HepG2 (cell line): ENCODE measurements around the gene RAMP3. TPM values are rescaled to one million over a fixed set of nuclear protein-coding genes. Genes with fewer than 3 reads are reported as not detected.
A peak's percentile ranks its signal among the peaks of the same experiment; 100 is the strongest.

ENCODE experiments used
- ATAC-seq: fragments of 200-7000 bp; cut with Tn5 transposase; 3 replicates; pipeline ENCODE4 v1.9.1; 2020; ENCODE audit warnings: mild to moderate bottlenecking, moderate library complexity
- BruUV-seq: library from RNA; stranded (reverse); fragments of 400-500 nt; replicated peaks from 2 replicates; lab custom pipeline; 2021; lab: Mats Ljungman, UMichigan
- CTCF ChIA-PET: fragments of 300-600 bp; formaldehyde crosslinking; extraction: SDS; loops from one replicate; lab custom pipeline; 2021; ENCODE audit warnings: low total read pairs, inconsistent platforms, low intra/inter-chr PET ratio; lab: Yijun Ruan, JAX
- POLR2A ChIA-PET: fragments of 350-600 bp; sonication (Branson Sonifier 250); formaldehyde crosslinking; loops from one replicate; lab custom pipeline; 2020; ENCODE audit warnings: antibody characterized with exemption, inconsistent platforms; lab: Yijun Ruan, JAX
- DNase-seq: peaks from one replicate; pipeline ENCODE4 v3.0.0-alpha.2; 2015; ENCODE audit warnings: low spot score
- FAIRE-seq: peaks from 3 replicates; lab custom pipeline; 2011; peaks lifted over from hg19 to GRCh38; lab: Jason Lieb, UNC
- H2AFZ ChIP-seq: one replicate; pipeline ENCODE4 v1.6.1; 2011; ENCODE audit warnings: low read length, inconsistent platforms
- H3K27ac ChIP-seq: fragments of 300-600 bp; 3 replicates; pipeline ENCODE4 v1.8.0; 2011; ENCODE audit warnings: mixed run types, mild to moderate bottlenecking, mixed read lengths, low read length, inconsistent platforms; ENCODE audit not compliant: insufficient read depth; ENCODE audit errors: extremely low read length
- H3K27me3 ChIP-seq, 2 experiments: fragments of 200-600 bp in 1 of 2; 2 replicates in 1 of 2; 3 replicates in 1 of 2; pipeline versions ENCODE4 v1.6.0 to v1.8.0; 2011; ENCODE audit warnings: low read length in 2 of 2, mild to moderate bottlenecking in 2 of 2, moderate library complexity in 2 of 2, inconsistent platforms in 1 of 2; ENCODE audit not compliant: insufficient read depth in 2 of 2, control insufficient read depth in 1 of 2
- H3K36me3 ChIP-seq, 2 experiments: fragments of 200-600 bp in 1 of 2; replicated peaks in 1 of 2; 2 replicates in 1 of 2; 3 replicates in 1 of 2; pipeline versions ENCODE4 v1.5.1 to v1.8.0; 2011; ENCODE audit warnings: low read length in 2 of 2, inconsistent platforms in 1 of 2; ENCODE audit not compliant: insufficient read depth in 2 of 2, control insufficient read depth in 1 of 2
- H3K4me1 ChIP-seq: 2 replicates; pipeline ENCODE4 v1.5.1; 2012; ENCODE audit warnings: low read length, inconsistent platforms; ENCODE audit not compliant: insufficient read depth
- H3K4me2 ChIP-seq: 2 replicates; pipeline ENCODE4 v1.6.0; 2011; ENCODE audit warnings: low read depth, low read length, inconsistent platforms
- H3K4me3 ChIP-seq, 3 experiments: fragments of 200-600 bp in 1 of 3; sonication (generic), shearing (Covaris generic) in 1 of 3; replicated peaks in 1 of 3; 2 replicates each; pipeline ENCODE4 v1.5.1; 2011 to 2016; ENCODE audit warnings: low read length in 3 of 3, inconsistent platforms in 2 of 3, low read depth in 2 of 3, mild to moderate bottlenecking in 2 of 3, control low read depth in 1 of 3, mixed read lengths in 1 of 3; ENCODE audit not compliant: insufficient read depth in 1 of 3
- H3K79me2 ChIP-seq: one replicate; pipeline ENCODE4 v1.6.1; 2011; ENCODE audit warnings: low read length, inconsistent platforms; ENCODE audit not compliant: insufficient read depth
- H3K9ac ChIP-seq: 2 replicates; pipeline ENCODE4 v1.6.0; 2011; ENCODE audit warnings: mild to moderate bottlenecking, low read depth, low read length, inconsistent platforms; ENCODE audit not compliant: insufficient read depth
- H3K9me3 ChIP-seq: 2 replicates; pipeline ENCODE4 v1.5.1; 2012; ENCODE audit warnings: mild to moderate bottlenecking, low read length
- H4K20me1 ChIP-seq: 2 replicates; pipeline ENCODE4 v1.6.0; 2011; ENCODE audit warnings: inconsistent platforms, mild to moderate bottlenecking, low read length, moderate library complexity; ENCODE audit not compliant: insufficient read depth
- GABPA ChIP-seq, 2 experiments: IDR thresholded peaks; 2 replicates each; pipeline ENCODE4 v1.6.1; 2011 to 2016; ENCODE audit warnings: low read depth in 2 of 2, low read length in 1 of 2, missing biosample characterization in 1 of 2, missing genetic modification characterization in 1 of 2
- SP5 ChIP-seq: IDR thresholded peaks from 2 replicates; pipeline ENCODE4 v1.6.1; 2016; ENCODE audit warnings: low read depth, borderline replicate concordance
- ZBTB21 ChIP-seq: sonication (generic); formaldehyde crosslinking; IDR thresholded peaks from 2 replicates; pipeline ENCODE4 v1.4.0; 2020; ENCODE audit warnings: missing genetic modification reagents
- ZBTB3 ChIP-seq: sonication (generic); formaldehyde crosslinking; IDR thresholded peaks from 2 replicates; pipeline ENCODE4 v1.4.0; 2020; ENCODE audit warnings: low read depth, mild to moderate bottlenecking, moderate library complexity, missing genetic modification reagents, borderline replicate concordance
- ZNF232 ChIP-seq: sonication (generic); formaldehyde crosslinking; IDR thresholded peaks from 2 replicates; pipeline ENCODE4 v1.4.0; 2020; ENCODE audit warnings: missing genetic modification reagents, borderline replicate concordance
- ZNF747 ChIP-seq: sonication (generic); formaldehyde crosslinking; IDR thresholded peaks from 2 replicates; pipeline ENCODE4 v1.8.1; 2023; ENCODE audit warnings: missing genetic modification reagents, mild to moderate bottlenecking, borderline replicate concordance
- WGBS: methylation state at CpG from one replicate; pipeline ENCODE4 v1.1.6; 2017; ENCODE audit warnings: low lambda C conversion rate; 5-methylcytosine and 5-hydroxymethylcytosine counted together
- in situ Hi-C: cut with HindIII; loops from 2 replicates; pipeline ENCODE4 v1.10.0; 2017; ENCODE audit warnings: low pct_unique_long_range_greater_than_20kb; ENCODE audit not compliant: extremely low pct_ligation_motif_present
- intact Hi-C: fragments of 100-400 bp; cut with micrococcal nuclease; formaldehyde crosslinking; loops from one replicate; pipeline ENCODE4 v1.10.0; 2022; ENCODE audit not compliant: unreplicated experiment
- polyA plus RNA-seq, 8 experiments: library from polyadenylated mRNA; depleted of rRNA in 3 of 8; stranded (reverse) in 7 of 8; unstranded in 1 of 8; fragments of >200 nt; fragmentation: Illumina TruSeq in 4 of 8; extraction: Trizol in 4 of 8; gene quantifications; 2 replicates each; pipeline versions ENCODE4 v1.2.1 to v1.2.3, GENCODE V29; 2011 to 2016; ENCODE audit warnings: low read depth in 4 of 8, missing spikeins in 1 of 8, mixed read lengths in 1 of 8; ENCODE audit not compliant: insufficient read depth in 1 of 8
- total RNA-seq, 5 experiments: library from RNA; depleted of rRNA; stranded (reverse); fragments of >200 nt; fragmentation: Illumina TruSeq; extraction: Trizol; gene quantifications; 2 replicates each; pipeline ENCODE4 v1.2.3, GENCODE V29; 2016; ENCODE audit warnings: low read depth in 1 of 5
- TF ChIP-seq, protein P1 (sequence below): sonication (generic); formaldehyde crosslinking; IDR thresholded peaks from 2 replicates; pipeline ENCODE4 v1.5.0; 2020; ENCODE audit warnings: mild to moderate bottlenecking, missing genetic modification reagents, moderate library complexity
- TF ChIP-seq, protein P2 (sequence below): sonication (generic); formaldehyde crosslinking; IDR thresholded peaks from 2 replicates; pipeline ENCODE4 v1.5.1; 2020; ENCODE audit warnings: mild to moderate bottlenecking, missing genetic modification reagents, moderate library complexity
- TF ChIP-seq, protein P3 (sequence below): IDR thresholded peaks from 2 replicates; pipeline ENCODE4 v1.6.1; 2016; ENCODE audit warnings: missing compliant biosample characterization, missing genetic modification reagents, borderline replicate concordance
- TF ChIP-seq, protein P4 (sequence below): sonication (generic); formaldehyde crosslinking; IDR thresholded peaks from 2 replicates; pipeline ENCODE4 v1.4.0; 2020; ENCODE audit warnings: missing genetic modification reagents, borderline replicate concordance

RAMP3 gene
- total and polyA plus RNA-seq, 2 of the 13 experiments (the other 11 are each of a cell fraction or from before 2014, with no cell fraction given): not detected

GRCh38 chr7:45146531-45147379 is 10.8 kb upstream of the RAMP3 start:
- in situ Hi-C loops (no loop called here), intact Hi-C loops (no loop called here)
- FAIRE-seq (no peak), ATAC-seq (peak; percentile 83), DNase-seq (no peak)
- no TSS peak for BruUV-seq
- Histone ChIP-seq H3K4me1 (no peaks in the 10 kb centered on the region), H3K4me2 (no peak overlapping the region), H4K20me1 (no peaks in the 10 kb centered on the region), H2AFZ (no peak overlapping the region), H3K4me3 (no peak overlapping the region), H3K9ac (no peak overlapping the region), H3K9me3 (no peaks in the 10 kb centered on the region), H3K79me2 (no peaks in the 10 kb centered on the region), H3K27ac (no peak overlapping the region), H3K27me3 (peaks cover 4 to 46% of the 10 kb centered on the region in 2 experiments; a peak in 3 of 5 replicates), H3K36me3 (no peaks in the 10 kb centered on the region)
- CTCF ChIA-PET: no interaction called here
- WGBS: 44% methylated on average over 16 of the region's 19 CpGs
- POLR2A ChIA-PET: no interaction called here
- TF ChIP-seq ZBTB3 (CRISPR knock-in tag) (no peak), ZNF232 (CRISPR knock-in tag) (no peak), GABPA (IDR thresholded peaks at IDR 0.05; ENCODE audit: low read depth, low read length) (no peak), GABPA (CRISPR knock-in tag; IDR thresholded peaks at IDR 0.05; ENCODE audit: low read depth) (no peak), ZNF747 (CRISPR knock-in tag) (no peak), ZBTB21 (CRISPR knock-in tag) (no peak), SP5 (CRISPR knock-in tag) (no peak)
- TF ChIP-seq, protein P1, sequence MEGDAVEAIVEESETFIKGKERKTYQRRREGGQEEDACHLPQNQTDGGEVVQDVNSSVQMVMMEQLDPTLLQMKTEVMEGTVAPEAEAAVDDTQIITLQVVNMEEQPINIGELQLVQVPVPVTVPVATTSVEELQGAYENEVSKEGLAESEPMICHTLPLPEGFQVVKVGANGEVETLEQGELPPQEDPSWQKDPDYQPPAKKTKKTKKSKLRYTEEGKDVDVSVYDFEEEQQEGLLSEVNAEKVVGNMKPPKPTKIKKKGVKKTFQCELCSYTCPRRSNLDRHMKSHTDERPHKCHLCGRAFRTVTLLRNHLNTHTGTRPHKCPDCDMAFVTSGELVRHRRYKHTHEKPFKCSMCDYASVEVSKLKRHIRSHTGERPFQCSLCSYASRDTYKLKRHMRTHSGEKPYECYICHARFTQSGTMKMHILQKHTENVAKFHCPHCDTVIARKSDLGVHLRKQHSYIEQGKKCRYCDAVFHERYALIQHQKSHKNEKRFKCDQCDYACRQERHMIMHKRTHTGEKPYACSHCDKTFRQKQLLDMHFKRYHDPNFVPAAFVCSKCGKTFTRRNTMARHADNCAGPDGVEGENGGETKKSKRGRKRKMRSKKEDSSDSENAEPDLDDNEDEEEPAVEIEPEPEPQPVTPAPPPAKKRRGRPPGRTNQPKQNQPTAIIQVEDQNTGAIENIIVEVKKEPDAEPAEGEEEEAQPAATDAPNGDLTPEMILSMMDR: peak; percentile 60
- TF ChIP-seq, protein P2, sequence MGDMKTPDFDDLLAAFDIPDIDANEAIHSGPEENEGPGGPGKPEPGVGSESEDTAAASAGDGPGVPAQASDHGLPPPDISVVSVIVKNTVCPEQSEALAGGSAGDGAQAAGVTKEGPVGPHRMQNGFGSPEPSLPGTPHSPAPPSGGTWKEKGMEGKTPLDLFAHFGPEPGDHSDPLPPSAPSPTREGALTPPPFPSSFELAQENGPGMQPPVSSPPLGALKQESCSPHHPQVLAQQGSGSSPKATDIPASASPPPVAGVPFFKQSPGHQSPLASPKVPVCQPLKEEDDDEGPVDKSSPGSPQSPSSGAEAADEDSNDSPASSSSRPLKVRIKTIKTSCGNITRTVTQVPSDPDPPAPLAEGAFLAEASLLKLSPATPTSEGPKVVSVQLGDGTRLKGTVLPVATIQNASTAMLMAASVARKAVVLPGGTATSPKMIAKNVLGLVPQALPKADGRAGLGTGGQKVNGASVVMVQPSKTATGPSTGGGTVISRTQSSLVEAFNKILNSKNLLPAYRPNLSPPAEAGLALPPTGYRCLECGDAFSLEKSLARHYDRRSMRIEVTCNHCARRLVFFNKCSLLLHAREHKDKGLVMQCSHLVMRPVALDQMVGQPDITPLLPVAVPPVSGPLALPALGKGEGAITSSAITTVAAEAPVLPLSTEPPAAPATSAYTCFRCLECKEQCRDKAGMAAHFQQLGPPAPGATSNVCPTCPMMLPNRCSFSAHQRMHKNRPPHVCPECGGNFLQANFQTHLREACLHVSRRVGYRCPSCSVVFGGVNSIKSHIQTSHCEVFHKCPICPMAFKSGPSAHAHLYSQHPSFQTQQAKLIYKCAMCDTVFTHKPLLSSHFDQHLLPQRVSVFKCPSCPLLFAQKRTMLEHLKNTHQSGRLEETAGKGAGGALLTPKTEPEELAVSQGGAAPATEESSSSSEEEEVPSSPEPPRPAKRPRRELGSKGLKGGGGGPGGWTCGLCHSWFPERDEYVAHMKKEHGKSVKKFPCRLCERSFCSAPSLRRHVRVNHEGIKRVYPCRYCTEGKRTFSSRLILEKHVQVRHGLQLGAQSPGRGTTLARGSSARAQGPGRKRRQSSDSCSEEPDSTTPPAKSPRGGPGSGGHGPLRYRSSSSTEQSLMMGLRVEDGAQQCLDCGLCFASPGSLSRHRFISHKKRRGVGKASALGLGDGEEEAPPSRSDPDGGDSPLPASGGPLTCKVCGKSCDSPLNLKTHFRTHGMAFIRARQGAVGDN: peak; percentile 9; the same call in 1 of the 2 replicates
- TF ChIP-seq, protein P3, sequence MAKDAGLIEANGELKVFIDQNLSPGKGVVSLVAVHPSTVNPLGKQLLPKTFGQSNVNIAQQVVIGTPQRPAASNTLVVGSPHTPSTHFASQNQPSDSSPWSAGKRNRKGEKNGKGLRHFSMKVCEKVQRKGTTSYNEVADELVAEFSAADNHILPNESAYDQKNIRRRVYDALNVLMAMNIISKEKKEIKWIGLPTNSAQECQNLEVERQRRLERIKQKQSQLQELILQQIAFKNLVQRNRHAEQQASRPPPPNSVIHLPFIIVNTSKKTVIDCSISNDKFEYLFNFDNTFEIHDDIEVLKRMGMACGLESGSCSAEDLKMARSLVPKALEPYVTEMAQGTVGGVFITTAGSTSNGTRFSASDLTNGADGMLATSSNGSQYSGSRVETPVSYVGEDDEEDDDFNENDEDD (CRISPR knock-in tag): no peak
- TF ChIP-seq, protein P4, sequence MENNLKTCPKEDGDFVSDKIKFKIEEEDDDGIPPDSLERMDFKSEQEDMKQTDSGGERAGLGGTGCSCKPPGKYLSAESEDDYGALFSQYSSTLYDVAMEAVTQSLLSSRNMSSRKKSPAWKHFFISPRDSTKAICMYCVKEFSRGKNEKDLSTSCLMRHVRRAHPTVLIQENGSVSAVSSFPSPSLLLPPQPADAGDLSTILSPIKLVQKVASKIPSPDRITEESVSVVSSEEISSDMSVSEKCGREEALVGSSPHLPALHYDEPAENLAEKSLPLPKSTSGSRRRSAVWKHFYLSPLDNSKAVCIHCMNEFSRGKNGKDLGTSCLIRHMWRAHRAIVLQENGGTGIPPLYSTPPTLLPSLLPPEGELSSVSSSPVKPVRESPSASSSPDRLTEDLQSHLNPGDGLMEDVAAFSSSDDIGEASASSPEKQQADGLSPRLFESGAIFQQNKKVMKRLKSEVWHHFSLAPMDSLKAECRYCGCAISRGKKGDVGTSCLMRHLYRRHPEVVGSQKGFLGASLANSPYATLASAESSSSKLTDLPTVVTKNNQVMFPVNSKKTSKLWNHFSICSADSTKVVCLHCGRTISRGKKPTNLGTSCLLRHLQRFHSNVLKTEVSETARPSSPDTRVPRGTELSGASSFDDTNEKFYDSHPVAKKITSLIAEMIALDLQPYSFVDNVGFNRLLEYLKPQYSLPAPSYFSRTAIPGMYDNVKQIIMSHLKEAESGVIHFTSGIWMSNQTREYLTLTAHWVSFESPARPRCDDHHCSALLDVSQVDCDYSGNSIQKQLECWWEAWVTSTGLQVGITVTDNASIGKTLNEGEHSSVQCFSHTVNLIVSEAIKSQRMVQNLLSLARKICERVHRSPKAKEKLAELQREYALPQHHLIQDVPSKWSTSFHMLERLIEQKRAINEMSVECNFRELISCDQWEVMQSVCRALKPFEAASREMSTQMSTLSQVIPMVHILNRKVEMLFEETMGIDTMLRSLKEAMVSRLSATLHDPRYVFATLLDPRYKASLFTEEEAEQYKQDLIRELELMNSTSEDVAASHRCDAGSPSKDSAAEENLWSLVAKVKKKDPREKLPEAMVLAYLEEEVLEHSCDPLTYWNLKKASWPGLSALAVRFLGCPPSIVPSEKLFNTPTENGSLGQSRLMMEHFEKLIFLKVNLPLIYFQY (CRISPR knock-in tag): no peak
